Measurements from ENCODE around the gene CAT.

DNA sequence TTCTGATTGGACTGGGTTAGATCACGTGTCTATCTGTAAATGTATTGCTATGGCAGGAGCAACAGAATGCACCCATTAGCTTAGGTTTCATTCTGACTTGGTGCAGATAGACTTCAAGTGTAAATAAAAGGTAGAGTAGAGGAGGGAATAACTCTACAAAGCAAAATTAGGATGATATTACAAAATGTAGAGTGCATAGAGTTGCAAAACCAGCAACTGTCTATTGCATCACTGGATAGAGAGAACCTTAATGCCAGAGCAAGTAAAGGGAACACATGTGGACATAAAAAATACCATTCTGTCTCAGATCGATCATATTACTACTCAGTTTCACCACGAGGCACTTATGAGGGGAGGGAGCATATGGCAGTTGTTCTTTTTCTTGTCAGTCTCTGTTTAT, 22.0 kb upstream of the CAT start:
- no peak for TF ChIP-seq EZH2 (optimal IDR thresholded peaks at IDR 0.05; ENCODE audit: low read depth, low read length)
- TF ChIP-seq, protein P1, sequence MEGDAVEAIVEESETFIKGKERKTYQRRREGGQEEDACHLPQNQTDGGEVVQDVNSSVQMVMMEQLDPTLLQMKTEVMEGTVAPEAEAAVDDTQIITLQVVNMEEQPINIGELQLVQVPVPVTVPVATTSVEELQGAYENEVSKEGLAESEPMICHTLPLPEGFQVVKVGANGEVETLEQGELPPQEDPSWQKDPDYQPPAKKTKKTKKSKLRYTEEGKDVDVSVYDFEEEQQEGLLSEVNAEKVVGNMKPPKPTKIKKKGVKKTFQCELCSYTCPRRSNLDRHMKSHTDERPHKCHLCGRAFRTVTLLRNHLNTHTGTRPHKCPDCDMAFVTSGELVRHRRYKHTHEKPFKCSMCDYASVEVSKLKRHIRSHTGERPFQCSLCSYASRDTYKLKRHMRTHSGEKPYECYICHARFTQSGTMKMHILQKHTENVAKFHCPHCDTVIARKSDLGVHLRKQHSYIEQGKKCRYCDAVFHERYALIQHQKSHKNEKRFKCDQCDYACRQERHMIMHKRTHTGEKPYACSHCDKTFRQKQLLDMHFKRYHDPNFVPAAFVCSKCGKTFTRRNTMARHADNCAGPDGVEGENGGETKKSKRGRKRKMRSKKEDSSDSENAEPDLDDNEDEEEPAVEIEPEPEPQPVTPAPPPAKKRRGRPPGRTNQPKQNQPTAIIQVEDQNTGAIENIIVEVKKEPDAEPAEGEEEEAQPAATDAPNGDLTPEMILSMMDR (IDR thresholded peaks at IDR 0.05; ENCODE audit: low read length), result no peak

Data from MM.1S (cell line).